Muscle of leg (tissue), 11 donors: ENCODE data around the gene POLR3H. TPM values are rescaled to one million over a fixed set of nuclear protein-coding genes. Genes with fewer than 3 reads are reported as not detected.

Source experiments
- DNase-seq: peaks from one replicate; pipeline ENCODE4 v3.0.0; 2013
- H3K27ac ChIP-seq: one replicate; pipeline ENCODE4 v1.5.1; 2013; ENCODE audit warnings: mild to moderate bottlenecking, low read length, control low read depth
- H3K27me3 ChIP-seq: one replicate; pipeline ENCODE4 v1.6.1; 2013; ENCODE audit warnings: low read length; ENCODE audit not compliant: control insufficient read depth, insufficient read depth
- H3K36me3 ChIP-seq: one replicate; pipeline ENCODE4 v1.6.1; 2013; ENCODE audit warnings: low read length; ENCODE audit not compliant: control insufficient read depth, insufficient read depth
- H3K4me1 ChIP-seq: one replicate; pipeline ENCODE4 v1.6.1; 2013; ENCODE audit warnings: low read length; ENCODE audit not compliant: control insufficient read depth, insufficient read depth
- H3K4me3 ChIP-seq: one replicate; pipeline ENCODE4 v1.5.1; 2013; ENCODE audit warnings: low read length, control low read depth
- H3K9me3 ChIP-seq: replicated peaks from 2 replicates; pipeline ENCODE4 v1.6.1; 2013; ENCODE audit warnings: low read depth, low read length; ENCODE audit not compliant: control insufficient read depth
- WGBS: methylation state at CpG from one replicate; pipeline ENCODE4 v1.1.5; 2013; ENCODE audit warnings: missing lambda C conversion rate; ENCODE audit not compliant: insufficient coverage; 5-methylcytosine and 5-hydroxymethylcytosine counted together
- polyA plus RNA-seq, 8 donors: library from polyadenylated mRNA; unstranded; fragments of 120-200 nt; gene quantifications; one replicate each; pipeline versions ENCODE4 v1.2.1 to v1.2.3, GENCODE V29; 2013; ENCODE audit warnings: inconsistent platforms in 1 of 8, low replicate concordance in 1 of 8; ENCODE audit not compliant: insufficient read length in 8 of 8, insufficient read depth in 1 of 8
- total RNA-seq: library from RNA; stranded (reverse); fragments of 120-200 nt; gene quantifications from one replicate; pipeline ENCODE4 v1.2.4, GENCODE V29; 2013

The POLR3H gene
- total and polyA plus RNA-seq, 9 donors: 13.2 to 24.8 (median 22.7) TPM

DNA sequence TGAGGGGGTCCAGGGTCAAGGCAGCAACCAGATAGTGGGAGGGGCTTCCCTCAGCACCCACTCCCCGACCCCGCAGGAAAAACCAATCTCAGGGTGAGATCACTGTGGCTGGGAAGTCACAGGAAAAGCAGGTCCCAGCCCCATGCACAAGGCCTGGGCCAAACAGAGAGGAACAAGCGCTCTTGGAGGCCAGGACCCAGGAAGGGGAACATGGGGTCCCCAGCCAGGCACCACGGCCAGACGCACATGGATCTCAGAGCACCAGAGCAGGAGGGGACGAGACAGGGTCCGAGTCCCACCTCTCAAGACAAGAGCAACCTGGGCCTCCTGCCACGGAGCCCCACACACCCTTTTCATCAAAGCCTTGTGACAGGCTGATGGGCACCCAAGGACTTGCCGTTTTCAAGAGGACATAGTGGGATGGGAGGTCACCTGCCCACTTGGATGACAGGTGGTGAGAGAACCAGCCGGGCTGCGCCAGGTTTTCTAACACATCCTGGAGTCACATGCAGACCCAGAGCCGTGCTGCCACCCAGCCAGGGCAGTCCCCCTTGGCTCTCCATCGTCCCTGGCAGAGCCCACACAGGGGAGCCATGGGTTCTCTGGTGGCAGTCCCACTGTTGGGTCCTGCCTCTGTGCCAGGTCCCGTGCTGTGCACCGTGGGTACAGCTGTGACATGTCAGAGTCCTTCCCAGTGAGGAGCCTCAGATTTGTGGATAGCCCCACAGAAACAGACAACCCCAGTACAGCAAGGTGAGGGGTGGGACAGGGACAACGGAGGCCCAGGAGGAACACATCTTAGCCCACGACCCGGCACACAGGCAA is 13.2 kb downstream of the POLR3H start:
- Histone ChIP-seq H3K4me3 (no peak overlapping the region), H3K36me3 (peaks cover 74% of the 10 kb centered on the region), H3K27ac (no peak overlapping the region), H3K27me3 (no peaks in the 10 kb centered on the region), H3K9me3 (no peaks in the 10 kb centered on the region), H3K4me1 (no peaks in the 10 kb centered on the region)
- WGBS: 67% methylated on average over 11 of the region's 18 CpGs
- no peak for DNase-seq

- H3K9me3 ChIP-seq: no peaks in the 10 kb centered on the region
- H3K27ac ChIP-seq: no peak overlapping the region
- H3K36me3 ChIP-seq: peaks cover 90% of the 10 kb centered on the region
- no peaks in the 10 kb centered on the region for H3K4me1 ChIP-seq
- WGBS: 78% methylated on average over 12 of the region's 13 CpGs
- no peak for DNase-seq
- no peak overlapping the region for H3K4me3 ChIP-seq
- no peaks in the 10 kb centered on the region for H3K27me3 ChIP-seq
These were observed 15.2 kb downstream of the POLR3H start for GRCh38 chr22:41528938-41529561.

- no peaks in the 10 kb centered on the region for H3K27me3 ChIP-seq
- no peak overlapping the region for H3K27ac ChIP-seq
- no peak overlapping the region for H3K4me3 ChIP-seq
- no peak for DNase-seq
- peaks cover 96% of the 10 kb centered on the region for H3K36me3 ChIP-seq
- 89% methylated on average over 13 of the region's 16 CpGs for WGBS
- H3K9me3 ChIP-seq: no peaks in the 10 kb centered on the region
- no peaks in the 10 kb centered on the region for H3K4me1 ChIP-seq
These were observed 16.0 kb downstream of the POLR3H start for GRCh38 chr22:41528132-41528766.

DNA sequence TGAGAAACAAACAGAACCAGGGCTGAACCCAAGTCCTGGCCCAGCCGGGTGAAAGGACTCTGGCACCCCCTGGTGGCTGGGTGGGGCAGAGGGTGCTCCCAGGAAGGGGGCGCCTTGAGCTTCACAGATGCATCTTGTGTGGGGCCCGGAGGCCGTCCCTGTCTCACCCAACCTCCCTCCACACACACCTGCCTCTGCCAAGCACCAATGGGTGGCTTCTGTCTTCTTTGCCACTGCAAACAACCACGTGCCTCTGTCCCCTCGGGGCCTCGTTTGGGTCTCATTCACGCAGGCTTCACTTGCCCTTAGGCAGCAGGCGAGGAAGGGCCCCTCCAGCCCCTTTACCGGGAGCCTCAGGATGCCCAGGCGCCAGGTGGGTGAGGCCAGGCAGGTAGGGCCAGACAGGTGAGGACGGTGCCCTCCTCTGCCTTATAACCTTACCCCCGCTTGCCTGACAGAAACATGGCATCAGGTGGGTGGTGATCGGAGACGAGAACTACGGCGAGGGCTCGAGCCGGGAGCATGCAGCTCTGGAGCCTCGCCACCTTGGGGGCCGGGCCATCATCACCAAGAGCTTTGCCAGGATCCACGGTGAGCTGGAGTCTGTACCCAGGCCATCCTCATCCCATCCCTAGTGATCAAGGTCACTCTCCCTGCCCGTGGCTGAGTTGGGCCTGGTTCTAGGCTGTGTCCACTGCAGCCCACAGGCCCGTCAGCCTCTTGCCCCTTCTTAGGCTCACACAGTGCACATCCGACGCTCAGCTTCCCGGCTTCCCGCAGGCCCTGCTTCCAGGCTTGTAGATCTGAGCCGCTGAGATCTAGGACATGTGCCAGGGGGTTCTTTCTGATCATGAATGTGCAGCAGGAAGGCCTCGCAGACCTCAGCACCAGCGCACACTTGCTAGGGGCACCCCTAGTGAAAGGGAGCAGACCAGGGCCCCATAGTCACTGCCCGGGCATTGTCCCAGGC is 17.2 kb downstream of the POLR3H start:
- DNase-seq: no peak
- Histone ChIP-seq H3K9me3 (no peaks in the 10 kb centered on the region), H3K36me3 (peaks cover 96% of the 10 kb centered on the region), H3K27ac (no peak overlapping the region), H3K27me3 (no peaks in the 10 kb centered on the region), H3K4me1 (no peaks in the 10 kb centered on the region), H3K4me3 (no peak overlapping the region)
- 69% methylated on average over 27 of the region's 32 CpGs for WGBS

- Histone ChIP-seq H3K9me3 (no peaks in the 10 kb centered on the region), H3K27ac (no peak overlapping the region), H3K4me1 (no peaks in the 10 kb centered on the region), H3K36me3 (peaks cover 91% of the 10 kb centered on the region), H3K27me3 (no peaks in the 10 kb centered on the region), H3K4me3 (no peak overlapping the region)
- no peak for DNase-seq
- 70% methylated on average over 12 of the region's 12 CpGs for WGBS
These were observed 17.9 kb downstream of the POLR3H start for GRCh38 chr22:41526226-41526829.

DNA sequence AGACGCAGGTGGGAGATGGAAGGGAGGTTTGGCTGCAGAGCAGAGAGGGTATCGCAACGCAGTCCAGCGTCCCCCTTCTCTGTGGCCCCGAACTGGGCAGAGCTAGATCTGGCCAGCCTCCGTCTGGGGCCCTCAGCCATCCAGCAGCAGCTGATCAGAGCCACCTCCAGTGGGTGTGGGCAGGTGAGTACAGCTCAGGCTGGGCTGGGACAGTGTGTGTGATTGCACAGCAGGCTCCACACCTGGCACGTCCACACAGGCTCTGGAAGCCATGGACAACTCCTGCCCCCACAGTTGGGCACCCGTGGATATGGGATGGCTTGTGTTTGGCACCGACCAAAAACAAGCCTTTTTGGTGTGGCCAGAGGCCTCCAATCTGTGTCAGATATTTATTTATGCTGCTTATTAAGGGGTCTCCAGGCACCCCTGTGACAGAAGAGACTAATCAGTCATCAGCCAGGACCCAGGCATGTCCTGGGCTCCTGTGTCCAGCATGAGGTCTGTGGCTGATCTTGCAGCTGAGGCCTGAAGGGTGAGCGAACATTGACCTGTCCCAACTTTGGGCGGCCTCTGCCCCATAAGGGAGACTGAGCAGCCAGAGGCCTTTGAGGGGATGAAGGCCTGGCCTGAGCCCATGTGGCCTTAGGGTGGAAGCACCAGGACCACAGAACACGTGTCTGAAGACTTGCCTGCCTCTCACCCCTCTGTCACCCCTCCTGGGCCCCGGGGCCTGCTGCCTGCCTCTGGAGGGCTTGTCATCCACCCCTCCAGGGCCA is 18.6 kb downstream of the POLR3H start:
- H3K27ac ChIP-seq: no peak overlapping the region
- no peak overlapping the region for H3K4me3 ChIP-seq
- no peak for DNase-seq
- peaks cover 87% of the 10 kb centered on the region for H3K36me3 ChIP-seq
- no peaks in the 10 kb centered on the region for H3K27me3 ChIP-seq
- no peaks in the 10 kb centered on the region for H3K9me3 ChIP-seq
- no peaks in the 10 kb centered on the region for H3K4me1 ChIP-seq
- 75% methylated on average over 7 of the region's 13 CpGs for WGBS

GRCh38 chr22:41524809-41525449 is 19.3 kb downstream of the POLR3H start:
- Histone ChIP-seq H3K9me3 (no peaks in the 10 kb centered on the region), H3K27me3 (no peaks in the 10 kb centered on the region), H3K27ac (no peak overlapping the region), H3K4me1 (no peaks in the 10 kb centered on the region), H3K4me3 (no peak overlapping the region), H3K36me3 (peaks cover 86% of the 10 kb centered on the region)
- DNase-seq: no peak
- 65% methylated on average over 11 of the region's 17 CpGs for WGBS

DNA sequence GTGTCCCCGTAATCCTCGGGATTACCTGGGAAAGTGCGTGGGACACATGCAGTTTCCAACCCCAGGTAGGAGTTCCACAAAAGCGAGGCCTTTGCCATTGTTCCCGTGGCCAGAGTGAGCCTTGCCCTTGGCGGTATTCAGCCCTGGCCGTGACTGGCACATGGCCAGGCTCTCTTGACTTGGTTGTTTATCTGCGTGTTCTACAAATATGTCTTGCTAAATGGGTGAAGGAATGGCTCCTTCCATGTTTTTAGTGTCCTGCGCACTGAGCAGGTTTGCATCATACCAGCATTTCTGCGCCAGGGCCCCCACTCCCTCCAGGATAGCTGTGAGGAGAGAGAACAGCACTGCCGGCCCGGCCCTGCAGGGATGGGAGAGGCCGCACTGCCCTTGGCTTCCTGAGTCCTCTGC is 20.0 kb downstream of the POLR3H start:
- 70% methylated on average over 13 of the region's 13 CpGs for WGBS
- no peak for DNase-seq

More for the DNA sequence above, 20.0 kb downstream of the POLR3H start:
- no peak overlapping the region for H3K4me3 ChIP-seq
- peaks cover 85% of the 10 kb centered on the region for H3K36me3 ChIP-seq
- no peaks in the 10 kb centered on the region for H3K9me3 ChIP-seq
- H3K27me3 ChIP-seq: no peaks in the 10 kb centered on the region
- no peak overlapping the region for H3K27ac ChIP-seq
- H3K4me1 ChIP-seq: no peaks in the 10 kb centered on the region
